Activated CD4-positive, alpha-beta memory T cell treated with anti-CD3 and anti-CD28 coated beads for 36 hours (primary cell): ENCODE results near the gene CDH23. TPM values are rescaled to one million over a fixed set of nuclear protein-coding genes. Genes with fewer than 3 reads are reported as not detected.

Experiments used
- CTCF ChIA-PET: fragments of 350-600 bp; sonication (Branson Sonifier 250); formaldehyde crosslinking; loops from one replicate; lab custom pipeline; 2021; ENCODE audit warnings: antibody characterized with exemption, inconsistent platforms; lab: Charles Lee
- POLR2A ChIA-PET: fragments of 350-600 bp; sonication (Branson Sonifier 250); formaldehyde crosslinking; loops from one replicate; lab custom pipeline; 2021; ENCODE audit warnings: antibody characterized with exemption; lab: Charles Lee
- DNase-seq: peaks from one replicate; pipeline ENCODE4 v3.0.0-alpha.2; 2020
- H3K27ac Mint-ChIP-seq: one replicate; pipeline ENCODE4 v1.8.0; 2021; ENCODE audit warnings: mixed read lengths
- H3K27me3 Mint-ChIP-seq: one replicate; pipeline ENCODE4 v1.8.0; 2021; ENCODE audit warnings: mixed read lengths
- H3K36me3 Mint-ChIP-seq: one replicate; pipeline ENCODE4 v1.8.0; 2021; ENCODE audit warnings: mixed read lengths
- H3K4me1 Mint-ChIP-seq: one replicate; pipeline ENCODE4 v1.8.0; 2021; ENCODE audit warnings: low read depth, mixed read lengths
- H3K4me3 Mint-ChIP-seq: one replicate; pipeline ENCODE4 v1.8.0; 2021; ENCODE audit warnings: mild to moderate bottlenecking, mixed read lengths
- H3K9me3 Mint-ChIP-seq: one replicate; pipeline ENCODE4 v1.8.0; 2021; ENCODE audit warnings: mixed read lengths
- intact Hi-C: fragments of 100-400 bp; cut with micrococcal nuclease; formaldehyde crosslinking; loops from one replicate; pipeline ENCODE4 v1.15.1; 2023
- total RNA-seq, 2 experiments: library from RNA; stranded (reverse); gene quantifications; one replicate each; pipeline ENCODE4 v1.2.3, GENCODE V29; 2021

CDH23 gene
- total RNA-seq, 2 experiments from 2014 or later, result 2.6 TPM

DNA sequence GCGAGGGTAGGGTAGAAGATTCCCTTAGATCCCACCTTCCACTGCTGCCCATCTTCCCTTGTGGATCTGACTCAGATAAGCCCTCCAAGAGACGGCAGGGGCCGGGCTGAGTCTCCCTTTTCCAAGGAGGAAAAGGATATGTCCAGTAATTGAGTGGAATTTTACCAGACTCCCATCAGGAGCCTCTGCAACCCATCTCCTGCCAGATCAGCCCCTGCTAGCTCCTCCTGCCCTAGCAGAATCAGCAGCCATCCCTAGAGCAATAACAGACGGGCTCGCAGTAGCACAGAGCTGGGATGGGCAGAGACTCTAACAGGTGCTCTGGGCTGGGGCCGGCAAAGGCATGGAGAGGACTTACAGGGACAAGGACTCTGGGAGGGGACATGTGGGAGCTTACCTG lies 249.3 kb downstream of the CDH23 start:
- CTCF ChIA-PET, result interaction anchor here (0.8 to 1.0 kb wide), 2 partner anchors 36 to 250 kb away, joined by 3 to 4 read pairs; no protein-coding TSS in a partner anchor
- intact Hi-C loops, result no loop called here
- Mint-ChIP-seq H3K36me3 (no peaks in the 10 kb centered on the region), H3K9me3 (no peaks in the 10 kb centered on the region), H3K27me3 (no peaks in the 10 kb centered on the region), H3K4me3 (no peak overlapping the region), H3K27ac (no peak overlapping the region), H3K4me1 (no peaks in the 10 kb centered on the region)
- no peak for DNase-seq
- POLR2A ChIA-PET, result no interaction called here

DNA sequence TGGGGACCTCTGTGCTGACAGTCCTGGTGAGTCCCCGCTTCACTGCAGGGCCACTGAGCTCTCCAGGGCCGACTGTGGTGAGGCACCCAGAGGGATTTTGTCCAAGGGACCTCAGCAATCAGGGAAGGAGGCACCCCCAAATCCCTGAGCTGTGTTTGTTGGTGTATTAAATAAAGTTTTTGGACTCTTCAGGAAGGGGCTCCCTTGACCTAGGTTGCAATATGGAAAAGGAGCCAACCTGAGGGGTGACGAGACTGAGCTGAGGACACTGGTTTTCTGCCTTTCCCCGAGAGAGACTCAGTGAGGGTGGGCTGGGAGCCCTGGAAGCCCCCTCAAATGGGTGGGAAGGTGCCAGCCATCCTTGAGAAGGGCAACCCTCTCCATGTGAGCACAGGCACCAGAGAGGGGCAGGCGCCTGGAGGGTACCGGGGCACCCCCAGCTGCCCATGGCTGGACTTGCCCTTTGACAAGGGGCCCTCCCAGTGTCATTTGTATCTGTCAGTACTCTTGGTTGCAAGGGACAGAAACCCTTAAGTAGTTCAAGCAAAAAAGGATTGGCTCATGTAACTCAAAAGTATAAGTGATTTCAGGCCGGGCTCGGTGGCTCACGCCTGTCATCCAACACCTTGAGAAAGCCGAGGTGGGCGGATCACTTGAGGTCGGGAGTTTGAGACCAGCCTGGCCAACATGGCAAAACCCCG lies 250.0 kb downstream of the CDH23 start:
- Mint-ChIP-seq H3K4me1 (no peaks in the 10 kb centered on the region), H3K9me3 (no peaks in the 10 kb centered on the region), H3K36me3 (no peaks in the 10 kb centered on the region), H3K27me3 (no peaks in the 10 kb centered on the region), H3K27ac (no peak overlapping the region), H3K4me3 (no peak overlapping the region)
- ChIA-PET POLR2A (no interaction called here), CTCF (interaction anchor here (1.0 kb wide), 1 partner anchor 37 kb away, joined by 3 read pairs; no protein-coding TSS in a partner anchor)
- intact Hi-C loops, result no loop called here
- DNase-seq, result no peak

DNA sequence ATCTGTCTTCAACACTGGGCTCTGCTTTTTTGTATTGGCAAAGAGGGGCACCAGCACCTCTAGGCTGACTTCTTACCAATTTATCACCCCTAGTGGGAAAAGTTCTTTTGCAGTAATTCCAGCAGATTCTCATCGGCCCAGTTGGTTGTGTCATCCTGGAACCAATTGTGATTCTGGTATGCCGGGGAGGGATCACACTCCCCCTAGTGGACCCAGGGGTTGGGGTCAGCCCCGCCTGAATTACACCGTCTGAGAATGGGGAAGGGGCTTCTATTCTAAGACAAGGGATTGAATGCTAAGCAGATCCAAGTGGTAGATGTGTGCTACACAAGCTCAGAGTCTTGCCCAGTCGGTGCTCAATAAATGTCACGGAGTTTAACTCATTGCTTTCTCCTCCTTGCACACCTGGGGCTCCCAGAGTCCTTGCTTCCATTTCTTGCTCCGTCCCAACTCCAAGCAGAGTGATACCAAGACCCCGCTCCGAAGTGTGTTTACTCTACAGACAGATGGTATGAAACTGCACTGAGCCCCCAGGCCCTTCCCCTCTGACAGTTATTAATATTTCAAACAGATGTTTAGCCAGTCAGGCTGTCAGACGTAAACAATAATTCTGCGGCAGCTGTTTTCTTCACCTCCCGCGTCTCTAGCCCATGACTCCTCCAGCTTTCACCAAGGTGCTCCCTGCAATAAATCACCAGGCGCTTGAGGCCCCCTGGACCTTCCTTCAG lies 251.0 kb downstream of the CDH23 start:
- POLR2A ChIA-PET, result no interaction called here
- no peak overlapping the region for H3K4me3 Mint-ChIP-seq
- no peak overlapping the region for H3K27ac Mint-ChIP-seq
- intact Hi-C loops, result no loop called here
- no peaks in the 10 kb centered on the region for H3K36me3 Mint-ChIP-seq
- no peak for DNase-seq
- CTCF ChIA-PET, result no interaction called here
- no peaks in the 10 kb centered on the region for H3K27me3 Mint-ChIP-seq
- H3K4me1 Mint-ChIP-seq, result no peaks in the 10 kb centered on the region
- no peaks in the 10 kb centered on the region for H3K9me3 Mint-ChIP-seq

DNA sequence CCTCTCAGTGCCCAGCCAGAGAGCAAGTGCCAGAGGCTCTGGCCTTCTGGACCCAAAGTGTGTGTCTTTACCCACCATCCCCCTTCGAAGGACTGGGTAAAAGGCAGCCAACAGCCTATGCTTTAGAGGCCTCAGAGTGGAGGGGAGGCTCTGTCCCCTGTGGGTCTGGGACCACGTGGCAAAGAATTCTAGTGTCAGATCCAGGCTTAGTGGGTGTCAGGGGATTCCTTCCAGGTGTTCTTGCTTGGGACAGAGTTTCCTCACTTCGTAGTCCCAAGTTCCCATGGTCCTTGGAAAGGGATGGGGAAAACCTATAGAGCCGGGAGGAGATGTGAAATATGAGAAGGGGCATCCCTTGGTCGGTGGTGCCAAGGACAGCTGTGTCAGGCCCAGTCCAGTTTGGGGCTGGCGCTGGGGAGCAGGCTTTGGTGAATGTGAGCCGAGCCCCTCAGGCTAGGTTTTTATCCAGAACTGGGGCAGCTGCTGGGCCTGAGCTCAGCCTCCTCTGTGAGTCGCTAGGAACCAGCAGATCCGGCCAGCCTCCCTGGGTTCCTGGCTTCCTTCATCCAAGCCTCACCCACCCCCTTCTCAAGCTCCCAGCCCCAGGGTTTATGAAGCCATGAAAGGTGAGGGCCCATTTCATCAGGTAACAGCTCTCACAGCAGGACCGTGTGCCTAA lies 251.7 kb downstream of the CDH23 start:
- no peak for DNase-seq
- CTCF ChIA-PET, result no interaction called here
- Mint-ChIP-seq H3K27me3 (no peaks in the 10 kb centered on the region), H3K9me3 (no peaks in the 10 kb centered on the region), H3K4me1 (no peaks in the 10 kb centered on the region), H3K27ac (no peak overlapping the region), H3K4me3 (no peak overlapping the region), H3K36me3 (no peaks in the 10 kb centered on the region)
- intact Hi-C loops, result no loop called here
- POLR2A ChIA-PET, result no interaction called here

DNA sequence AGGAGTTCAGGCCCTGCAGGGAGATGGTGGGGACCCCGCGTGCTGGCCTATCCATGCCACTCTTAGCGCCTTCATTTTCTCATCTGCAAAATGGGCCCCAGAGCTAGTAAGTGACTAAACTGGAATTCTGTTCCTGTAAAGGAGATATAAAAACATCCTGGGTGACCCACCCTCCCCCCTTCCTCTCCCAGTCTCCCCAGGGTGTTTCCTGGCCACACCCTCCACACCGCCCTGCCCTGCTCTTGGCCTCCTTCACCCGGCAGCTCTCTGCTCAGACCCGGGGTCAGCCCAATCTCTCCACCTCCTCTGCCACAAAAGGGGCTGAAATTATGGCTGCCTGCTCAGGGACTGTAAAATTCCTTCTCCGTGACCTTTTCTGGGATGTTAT lies 252.2 kb downstream of the CDH23 start:
- Mint-ChIP-seq H3K4me1 (no peaks in the 10 kb centered on the region), H3K27ac (no peak overlapping the region), H3K27me3 (no peaks in the 10 kb centered on the region), H3K4me3 (no peak overlapping the region), H3K9me3 (no peaks in the 10 kb centered on the region), H3K36me3 (no peaks in the 10 kb centered on the region)
- DNase-seq, result no peak
- intact Hi-C loops, result no loop called here
- CTCF ChIA-PET, result no interaction called here
- POLR2A ChIA-PET, result no interaction called here

DNA sequence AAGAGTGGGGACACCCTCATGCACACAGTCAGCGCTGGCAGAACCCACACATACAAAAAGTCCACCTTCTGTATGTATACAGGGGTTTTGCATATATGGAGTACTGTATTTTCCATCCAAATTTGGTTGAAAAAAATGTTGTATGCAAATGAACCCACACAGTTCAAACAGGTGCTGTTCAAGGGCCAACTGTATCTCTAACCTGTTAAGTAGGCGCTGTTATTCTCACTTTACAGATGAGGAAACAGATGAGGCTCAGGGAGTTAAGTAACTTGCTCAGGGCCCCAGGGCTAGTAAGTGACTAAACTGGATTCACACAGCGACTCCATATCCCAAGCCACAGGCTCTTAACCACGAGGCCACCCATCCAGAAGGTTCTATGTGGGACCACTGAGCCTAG lies 252.9 kb downstream of the CDH23 start:
- POLR2A ChIA-PET, result no interaction called here

DNA sequence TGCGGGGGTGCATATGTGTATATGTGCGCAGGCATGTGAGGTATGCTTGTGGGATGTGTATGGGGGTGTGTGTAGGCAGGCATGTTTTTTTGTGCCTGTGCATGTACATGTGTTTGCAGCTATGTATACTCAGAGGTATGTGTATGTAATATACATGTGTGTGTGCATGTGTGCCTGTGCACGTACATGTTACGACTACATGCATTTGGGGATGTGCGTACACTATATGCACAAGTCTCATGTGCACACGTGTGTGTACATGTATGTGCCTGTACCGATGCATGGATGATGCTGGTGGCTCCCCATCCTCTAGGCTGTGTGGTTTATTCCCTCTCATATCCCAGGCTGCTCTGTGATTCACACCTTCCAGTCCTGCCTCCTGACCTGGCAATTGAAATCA lies 253.7 kb downstream of the CDH23 start:
- H3K9me3 Mint-ChIP-seq, result no peaks in the 10 kb centered on the region
- POLR2A ChIA-PET, result no interaction called here
- H3K27me3 Mint-ChIP-seq, result no peaks in the 10 kb centered on the region
- DNase-seq, result no peak
- intact Hi-C loops, result no loop called here
- H3K36me3 Mint-ChIP-seq, result no peaks in the 10 kb centered on the region
- no peaks in the 10 kb centered on the region for H3K4me1 Mint-ChIP-seq
- CTCF ChIA-PET, result no interaction called here
- no peak overlapping the region for H3K27ac Mint-ChIP-seq
- H3K4me3 Mint-ChIP-seq, result no peak overlapping the region

More for the DNA sequence above, 252.9 kb downstream of the CDH23 start:
- no peak for DNase-seq
- no peaks in the 10 kb centered on the region for H3K4me1 Mint-ChIP-seq
- CTCF ChIA-PET, result no interaction called here
- H3K27me3 Mint-ChIP-seq, result no peaks in the 10 kb centered on the region
- H3K9me3 Mint-ChIP-seq, result no peaks in the 10 kb centered on the region
- intact Hi-C loops, result no loop called here
- no peak overlapping the region for H3K27ac Mint-ChIP-seq
- no peak overlapping the region for H3K4me3 Mint-ChIP-seq
- no peaks in the 10 kb centered on the region for H3K36me3 Mint-ChIP-seq

DNA sequence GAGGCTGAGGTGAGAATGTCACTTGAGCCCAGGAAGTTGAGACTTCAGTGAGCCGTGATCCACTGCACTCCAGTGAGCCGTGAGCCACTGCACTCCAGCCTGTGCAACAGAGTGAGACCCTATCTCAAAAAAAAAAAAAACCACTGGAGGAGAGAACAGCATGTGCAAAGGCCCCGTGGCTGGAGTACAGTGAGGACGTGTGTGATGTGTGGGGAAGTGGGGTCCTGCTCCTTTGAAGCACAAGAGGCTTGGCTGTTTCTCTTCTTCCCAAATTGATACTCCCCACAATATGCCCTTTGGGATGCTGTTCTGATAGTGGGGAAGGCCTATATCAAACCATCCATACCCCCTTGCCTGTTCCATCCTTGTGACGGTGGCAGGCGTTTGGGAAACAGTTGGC lies 254.7 kb downstream of the CDH23 start:
- Mint-ChIP-seq H3K4me1 (no peaks in the 10 kb centered on the region), H3K36me3 (no peaks in the 10 kb centered on the region), H3K9me3 (no peaks in the 10 kb centered on the region), H3K27me3 (no peaks in the 10 kb centered on the region), H3K4me3 (no peak overlapping the region), H3K27ac (no peak overlapping the region)
- DNase-seq, result no peak
- ChIA-PET CTCF (interaction anchor here (0.6 kb wide), 1 partner anchor 182 kb away, joined by 3 read pairs; no protein-coding TSS in a partner anchor), POLR2A (no interaction called here)
- intact Hi-C loops, result no loop called here

DNA sequence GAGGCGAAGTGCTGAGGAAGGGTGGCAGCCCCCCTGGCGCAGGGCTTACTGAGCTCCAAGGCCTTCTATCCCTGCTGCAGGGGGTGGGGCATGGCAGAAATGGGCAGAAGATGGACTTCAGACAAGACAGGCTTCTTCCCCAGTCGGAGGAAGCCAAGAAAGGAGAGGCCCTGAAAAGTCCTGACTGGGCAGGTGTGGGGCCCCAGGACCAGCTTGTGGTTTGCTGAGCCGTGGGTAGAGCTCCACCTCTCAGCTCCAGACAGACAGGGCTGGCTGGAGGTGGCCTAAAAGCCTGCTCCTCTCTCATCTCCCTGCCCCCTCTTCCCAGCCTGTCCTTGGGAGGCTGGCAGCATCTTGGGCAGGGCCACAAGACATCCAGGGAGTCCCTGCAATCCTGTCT lies 255.2 kb downstream of the CDH23 start:
- Mint-ChIP-seq H3K4me1 (no peaks in the 10 kb centered on the region), H3K36me3 (no peaks in the 10 kb centered on the region), H3K27ac (no peak overlapping the region), H3K9me3 (no peaks in the 10 kb centered on the region), H3K4me3 (no peak overlapping the region), H3K27me3 (no peaks in the 10 kb centered on the region)
- CTCF ChIA-PET, result interaction anchor here (0.6 kb wide), 1 partner anchor 182 kb away, joined by 3 read pairs; no protein-coding TSS in a partner anchor
- no peak for DNase-seq
- POLR2A ChIA-PET, result no interaction called here
- intact Hi-C loops, result no loop called here

DNA sequence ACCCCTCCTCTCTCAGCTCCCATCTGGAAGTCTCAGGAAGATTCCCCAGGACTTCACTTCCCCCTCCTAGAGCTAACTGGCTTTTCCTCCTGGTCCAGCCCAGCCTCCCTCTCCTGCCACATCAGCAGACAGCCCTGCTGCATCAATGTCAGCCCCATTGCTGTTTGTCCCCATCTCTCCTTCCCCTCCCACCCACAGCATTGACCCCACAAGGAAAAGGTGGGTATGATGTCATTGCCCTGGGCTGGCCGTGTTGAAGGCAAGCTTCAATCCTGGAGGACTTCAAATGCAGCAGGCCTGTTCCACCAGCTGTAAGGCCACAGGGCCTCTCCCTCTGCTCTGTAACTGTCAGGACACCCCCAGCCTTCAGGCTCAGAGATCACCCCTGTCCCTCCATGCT lies 256.3 kb downstream of the CDH23 start:
- POLR2A ChIA-PET, result no interaction called here
- no peak overlapping the region for H3K27ac Mint-ChIP-seq

DNA sequence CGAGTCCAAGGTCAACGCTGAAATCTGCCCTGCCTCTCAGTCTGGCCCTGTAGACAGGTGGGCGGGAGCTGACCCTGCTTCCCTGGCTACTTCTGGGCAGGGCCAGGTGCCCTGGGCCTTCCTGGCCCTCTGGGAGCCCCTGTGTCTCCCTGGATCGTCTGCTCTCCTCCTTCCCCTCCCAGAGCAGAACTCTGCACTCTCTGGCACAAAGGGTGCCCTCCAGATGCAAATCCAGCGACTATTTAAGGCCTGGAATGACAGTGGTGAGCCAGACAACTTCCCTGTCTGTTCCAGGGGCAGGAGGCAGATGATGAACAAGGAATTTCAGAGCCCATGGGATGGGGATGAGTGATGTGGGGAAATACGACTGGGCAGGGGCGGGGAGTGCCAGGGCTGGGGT lies 259.5 kb downstream of the CDH23 start:
- no peak overlapping the region for H3K27ac Mint-ChIP-seq
- no peaks in the 10 kb centered on the region for H3K27me3 Mint-ChIP-seq
- no peaks in the 10 kb centered on the region for H3K9me3 Mint-ChIP-seq
- DNase-seq, result no peak
- no peaks in the 10 kb centered on the region for H3K4me1 Mint-ChIP-seq
- intact Hi-C loops, result no loop called here
- ChIA-PET POLR2A (no interaction called here), CTCF (no interaction called here)
- H3K4me3 Mint-ChIP-seq, result no peak overlapping the region
- H3K36me3 Mint-ChIP-seq, result no peaks in the 10 kb centered on the region

More for the DNA sequence above, 256.3 kb downstream of the CDH23 start:
- H3K36me3 Mint-ChIP-seq, result no peaks in the 10 kb centered on the region
- H3K4me1 Mint-ChIP-seq, result no peaks in the 10 kb centered on the region
- CTCF ChIA-PET, result interaction anchor here (0.6 kb wide), 1 partner anchor 302 kb away, joined by 3 read pairs; no protein-coding TSS in a partner anchor
- no peaks in the 10 kb centered on the region for H3K9me3 Mint-ChIP-seq
- no peak for DNase-seq
- H3K27me3 Mint-ChIP-seq, result no peaks in the 10 kb centered on the region
- intact Hi-C loops, result no loop called here
- no peak overlapping the region for H3K4me3 Mint-ChIP-seq
